ENCODE data around the gene SPAG16.

DNA sequence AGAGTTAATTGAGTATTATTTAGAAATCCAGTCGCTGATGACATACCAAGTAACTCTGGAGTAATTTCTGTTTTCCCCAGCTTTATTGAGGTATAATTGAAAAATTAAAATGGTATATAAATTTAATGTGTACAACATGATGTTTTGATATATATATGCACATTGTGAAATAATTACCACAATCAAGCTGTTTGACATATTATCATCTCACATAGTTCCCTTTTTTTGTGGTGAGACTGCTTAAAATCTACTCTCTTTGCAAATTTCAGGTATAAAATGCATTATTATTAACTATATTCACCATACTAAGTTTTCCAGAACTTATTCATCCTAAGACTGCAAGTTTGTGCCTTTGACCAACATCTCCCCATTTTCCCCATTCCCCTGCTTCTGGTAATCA lies 25.0 kb upstream of the SPAG16 start:
- TF ChIP-seq, protein P1, sequence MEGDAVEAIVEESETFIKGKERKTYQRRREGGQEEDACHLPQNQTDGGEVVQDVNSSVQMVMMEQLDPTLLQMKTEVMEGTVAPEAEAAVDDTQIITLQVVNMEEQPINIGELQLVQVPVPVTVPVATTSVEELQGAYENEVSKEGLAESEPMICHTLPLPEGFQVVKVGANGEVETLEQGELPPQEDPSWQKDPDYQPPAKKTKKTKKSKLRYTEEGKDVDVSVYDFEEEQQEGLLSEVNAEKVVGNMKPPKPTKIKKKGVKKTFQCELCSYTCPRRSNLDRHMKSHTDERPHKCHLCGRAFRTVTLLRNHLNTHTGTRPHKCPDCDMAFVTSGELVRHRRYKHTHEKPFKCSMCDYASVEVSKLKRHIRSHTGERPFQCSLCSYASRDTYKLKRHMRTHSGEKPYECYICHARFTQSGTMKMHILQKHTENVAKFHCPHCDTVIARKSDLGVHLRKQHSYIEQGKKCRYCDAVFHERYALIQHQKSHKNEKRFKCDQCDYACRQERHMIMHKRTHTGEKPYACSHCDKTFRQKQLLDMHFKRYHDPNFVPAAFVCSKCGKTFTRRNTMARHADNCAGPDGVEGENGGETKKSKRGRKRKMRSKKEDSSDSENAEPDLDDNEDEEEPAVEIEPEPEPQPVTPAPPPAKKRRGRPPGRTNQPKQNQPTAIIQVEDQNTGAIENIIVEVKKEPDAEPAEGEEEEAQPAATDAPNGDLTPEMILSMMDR (IDR thresholded peaks at IDR 0.05; ENCODE audit: insufficient read depth, low read depth, low read length): no peak
- no peak for TF ChIP-seq EZH2 (IDR thresholded peaks at IDR 0.05; ENCODE audit: insufficient read depth, low read length)

Measured in astrocyte (in vitro differentiated cells and primary cell).